ENCODE results near the gene GNL1.

GRCh38 chr6:30555816-30556065 lies 548 bp downstream of the GNL1 start:
- TF ChIP-seq CTCF (IDR thresholded peaks at IDR 0.05; ENCODE audit: low read depth, low read length) (no peak), POLR2A (IDR thresholded peaks at IDR 0.05; ENCODE audit: extremely low read depth, insufficient read length) (no peak), MYC (IDR thresholded peaks at IDR 0.05; ENCODE audit: low read depth, low read length) (no peak), MAX (IDR thresholded peaks at IDR 0.05; ENCODE audit: low read depth, low read length) (peak; percentile 22; the same call in 1 of the 2 replicates)
